Measurements from ENCODE around the gene SEC61A2. TPM values are rescaled to one million over a fixed set of nuclear protein-coding genes. Genes with fewer than 3 reads are reported as not detected.
"Not testable (repeated sequence)": the region's sequence is repeated elsewhere in the genome, so short reads cannot be mapped to it uniquely, and the experiment has no call there.

SEC61A2 gene
- 44.8 TPM for polyA plus RNA-seq (2013, experiment 1 of 4)
- polyA plus RNA-seq (2013, experiment 2 of 4), result 29.6 TPM
- 26.9 TPM for polyA plus RNA-seq (2013, experiment 3 of 4)
- polyA plus RNA-seq (2013, experiment 4 of 4), result 31.2 TPM

- peaks cover 4% of the 10 kb centered on the region for H3K4me1 ChIP-seq (ENCODE audit: control insufficient read depth, insufficient read depth, low read length)
- peaks cover 7% of the 10 kb centered on the region for H3K36me3 ChIP-seq (ENCODE audit: control insufficient read depth, insufficient read depth, low read length)
- peak within 1 kb of the TSS; percentile 92 for H3K4me3 ChIP-seq (ENCODE audit: insufficient read depth, low read depth, low read length)
- no peaks in the 10 kb centered on the region for H3K27me3 ChIP-seq (ENCODE audit: control insufficient read depth, insufficient read depth, low read length, poor library complexity, severe bottlenecking)
- WGBS, 2 experiments, result 0 to 1% methylated on average over 108 of the region's 108 CpGs
- no peaks in the 10 kb centered on the region for H3K9me3 ChIP-seq (ENCODE audit: control insufficient read depth, low read length)
- peak within 1 kb of the TSS; percentile 79 for H3K27ac ChIP-seq (ENCODE audit: insufficient read depth, low read depth, low read length, poor library complexity, severe bottlenecking)
Measured at GRCh38 chr10:12129222-12130111, at the start of gene SEC61A2. Gene SEC61A2, plus strand, starts transcription at chr10:12129677. Its CDS starts 111 bp downstream, at chr10:12129788.

GRCh38 chr10:12081470-12081869 lies 48.0 kb upstream of the SEC61A2 start:
- no peaks in the 10 kb centered on the region for H3K9me3 ChIP-seq (ENCODE audit: control insufficient read depth, low read length)
- H3K36me3 ChIP-seq (ENCODE audit: control insufficient read depth, insufficient read depth, low read length), result no peaks in the 10 kb centered on the region
- 89 to 92% methylated on average over 8 of the region's 8 CpGs for WGBS, 2 experiments

GRCh38 chr10:12081879-12082557 lies 47.5 kb upstream of the SEC61A2 start:
- Histone ChIP-seq H3K4me3 (ENCODE audit: insufficient read depth, low read depth, low read length) (no peak overlapping the region), H3K36me3 (ENCODE audit: control insufficient read depth, insufficient read depth, low read length) (peaks cover 5% of the 10 kb centered on the region), H3K27ac (ENCODE audit: insufficient read depth, low read depth, low read length, poor library complexity, severe bottlenecking) (no peak overlapping the region), H3K27me3 (ENCODE audit: control insufficient read depth, insufficient read depth, low read length, poor library complexity, severe bottlenecking) (no peaks in the 10 kb centered on the region), H3K4me1 (ENCODE audit: control insufficient read depth, insufficient read depth, low read length) (no peaks in the 10 kb centered on the region), H3K9me3 (ENCODE audit: control insufficient read depth, low read length) (no peaks in the 10 kb centered on the region)
- 94 to 97% methylated on average over 6 of the region's 6 CpGs for WGBS, 2 experiments

More at GRCh38 chr10:12081470-12081869, 48.0 kb upstream of the SEC61A2 start:
- Histone ChIP-seq H3K27me3 (ENCODE audit: control insufficient read depth, insufficient read depth, low read length, poor library complexity, severe bottlenecking) (no peaks in the 10 kb centered on the region), H3K4me1 (ENCODE audit: control insufficient read depth, insufficient read depth, low read length) (no peaks in the 10 kb centered on the region), H3K27ac (ENCODE audit: insufficient read depth, low read depth, low read length, poor library complexity, severe bottlenecking) (no peak overlapping the region), H3K4me3 (ENCODE audit: insufficient read depth, low read depth, low read length) (no peak overlapping the region)

- no peaks in the 10 kb centered on the region for H3K4me1 ChIP-seq (ENCODE audit: control insufficient read depth, insufficient read depth, low read length)
- H3K27ac ChIP-seq (ENCODE audit: insufficient read depth, low read depth, low read length, poor library complexity, severe bottlenecking), result no peak overlapping the region
Measured at GRCh38 chr10:12088919-12089318, 40.6 kb upstream of the SEC61A2 start.

GRCh38 chr10:12091421-12091820 lies 38.1 kb upstream of the SEC61A2 start:
- peaks cover 52% of the 10 kb centered on the region for H3K36me3 ChIP-seq (ENCODE audit: control insufficient read depth, insufficient read depth, low read length)
- no peaks in the 10 kb centered on the region for H3K27me3 ChIP-seq (ENCODE audit: control insufficient read depth, insufficient read depth, low read length, poor library complexity, severe bottlenecking)

More at GRCh38 chr10:12088919-12089318, 40.6 kb upstream of the SEC61A2 start:
- Histone ChIP-seq H3K27me3 (ENCODE audit: control insufficient read depth, insufficient read depth, low read length, poor library complexity, severe bottlenecking) (no peaks in the 10 kb centered on the region), H3K36me3 (ENCODE audit: control insufficient read depth, insufficient read depth, low read length) (peaks cover 44% of the 10 kb centered on the region), H3K4me3 (ENCODE audit: insufficient read depth, low read depth, low read length) (no peak overlapping the region), H3K9me3 (ENCODE audit: control insufficient read depth, low read length) (no peaks in the 10 kb centered on the region)
- WGBS, 2 experiments, result 96 to 97% methylated on average over 14 of the region's 14 CpGs

GRCh38 chr10:12097361-12097760 lies 32.1 kb upstream of the SEC61A2 start:
- H3K27ac ChIP-seq (ENCODE audit: insufficient read depth, low read depth, low read length, poor library complexity, severe bottlenecking), result not testable (repeated sequence)
- 92 to 94% methylated on average over 9 of the region's 9 CpGs for WGBS, 2 experiments
- peaks cover 30% of the 10 kb centered on the region for H3K36me3 ChIP-seq (ENCODE audit: control insufficient read depth, insufficient read depth, low read length)

More at GRCh38 chr10:12091421-12091820, 38.1 kb upstream of the SEC61A2 start:
- no peak overlapping the region for H3K27ac ChIP-seq (ENCODE audit: insufficient read depth, low read depth, low read length, poor library complexity, severe bottlenecking)
- H3K4me1 ChIP-seq (ENCODE audit: control insufficient read depth, insufficient read depth, low read length), result no peaks in the 10 kb centered on the region
- H3K4me3 ChIP-seq (ENCODE audit: insufficient read depth, low read depth, low read length), result no peak overlapping the region
- 99 to 100% methylated on average over 4 of the region's 4 CpGs for WGBS, 2 experiments
- H3K9me3 ChIP-seq (ENCODE audit: control insufficient read depth, low read length), result no peaks in the 10 kb centered on the region

GRCh38 chr10:12097791-12098190 lies 31.7 kb upstream of the SEC61A2 start:
- Histone ChIP-seq H3K9me3 (ENCODE audit: control insufficient read depth, low read length) (no peaks in the 10 kb centered on the region), H3K4me1 (ENCODE audit: control insufficient read depth, insufficient read depth, low read length) (no peaks in the 10 kb centered on the region), H3K27me3 (ENCODE audit: control insufficient read depth, insufficient read depth, low read length, poor library complexity, severe bottlenecking) (no peaks in the 10 kb centered on the region), H3K27ac (ENCODE audit: insufficient read depth, low read depth, low read length, poor library complexity, severe bottlenecking) (no peak overlapping the region), H3K4me3 (ENCODE audit: insufficient read depth, low read depth, low read length) (no peak overlapping the region), H3K36me3 (ENCODE audit: control insufficient read depth, insufficient read depth, low read length) (peaks cover 30% of the 10 kb centered on the region)
- 90 to 96% methylated on average over 4 to 5 of the region's 5 CpGs for WGBS, 2 experiments

More at GRCh38 chr10:12097361-12097760, 32.1 kb upstream of the SEC61A2 start:
- H3K9me3 ChIP-seq (ENCODE audit: control insufficient read depth, low read length); H3K4me3 ChIP-seq (ENCODE audit: insufficient read depth, low read depth, low read length); H3K4me1 ChIP-seq (ENCODE audit: control insufficient read depth, insufficient read depth, low read length); H3K27me3 ChIP-seq (ENCODE audit: control insufficient read depth, insufficient read depth, low read length, poor library complexity, severe bottlenecking): not testable (repeated sequence)

GRCh38 chr10:12098966-12099365 lies 30.5 kb upstream of the SEC61A2 start:
- Histone ChIP-seq H3K36me3 (ENCODE audit: control insufficient read depth, insufficient read depth, low read length) (peaks cover 27% of the 10 kb centered on the region), H3K4me3 (ENCODE audit: insufficient read depth, low read depth, low read length) (no peak overlapping the region)
- WGBS, 2 experiments, result 92 to 96% methylated on average over 3 to 4 of the region's 4 CpGs

GRCh38 chr10:12103802-12104201 lies 25.7 kb upstream of the SEC61A2 start:
- no peak overlapping the region for H3K27ac ChIP-seq (ENCODE audit: insufficient read depth, low read depth, low read length, poor library complexity, severe bottlenecking)
- no peak overlapping the region for H3K4me3 ChIP-seq (ENCODE audit: insufficient read depth, low read depth, low read length)
- 96 to 98% methylated on average over 3 to 4 of the region's 4 CpGs for WGBS, 2 experiments
- no peaks in the 10 kb centered on the region for H3K9me3 ChIP-seq (ENCODE audit: control insufficient read depth, low read length)
- no peaks in the 10 kb centered on the region for H3K27me3 ChIP-seq (ENCODE audit: control insufficient read depth, insufficient read depth, low read length, poor library complexity, severe bottlenecking)
- peaks cover 26% of the 10 kb centered on the region for H3K36me3 ChIP-seq (ENCODE audit: control insufficient read depth, insufficient read depth, low read length)
- no peaks in the 10 kb centered on the region for H3K4me1 ChIP-seq (ENCODE audit: control insufficient read depth, insufficient read depth, low read length)

More at GRCh38 chr10:12098966-12099365, 30.5 kb upstream of the SEC61A2 start:
- Histone ChIP-seq H3K9me3 (ENCODE audit: control insufficient read depth, low read length) (no peaks in the 10 kb centered on the region), H3K27ac (ENCODE audit: insufficient read depth, low read depth, low read length, poor library complexity, severe bottlenecking) (no peak overlapping the region), H3K27me3 (ENCODE audit: control insufficient read depth, insufficient read depth, low read length, poor library complexity, severe bottlenecking) (no peaks in the 10 kb centered on the region), H3K4me1 (ENCODE audit: control insufficient read depth, insufficient read depth, low read length) (no peaks in the 10 kb centered on the region)

- Histone ChIP-seq H3K9me3 (ENCODE audit: control insufficient read depth, low read length) (no peaks in the 10 kb centered on the region), H3K4me3 (ENCODE audit: insufficient read depth, low read depth, low read length) (no peak overlapping the region), H3K36me3 (ENCODE audit: control insufficient read depth, insufficient read depth, low read length) (peaks cover 28% of the 10 kb centered on the region), H3K27ac (ENCODE audit: insufficient read depth, low read depth, low read length, poor library complexity, severe bottlenecking) (no peak overlapping the region), H3K4me1 (ENCODE audit: control insufficient read depth, insufficient read depth, low read length) (no peaks in the 10 kb centered on the region), H3K27me3 (ENCODE audit: control insufficient read depth, insufficient read depth, low read length, poor library complexity, severe bottlenecking) (no peaks in the 10 kb centered on the region)
- WGBS, 2 experiments, result 88% methylated on average over 14 of the region's 14 CpGs
Measured at GRCh38 chr10:12107781-12108180, 21.7 kb upstream of the SEC61A2 start.
